ENCODE measurements around the gene IFNK. TPM values are rescaled to one million over a fixed set of nuclear protein-coding genes. Genes with fewer than 3 reads are reported as not detected.
A peak's percentile ranks its signal among the peaks of the same experiment; 100 is the strongest.

Gene IFNK
- total RNA-seq, 2 donors from 2014 or later = not detected

GRCh38 chr9:27519466-27520465 lies 4.3 kb upstream of the IFNK start:
- H3K27ac ChIP-seq = no peak overlapping the region
- intact Hi-C loops (cut with DNase I) = loop anchor here (10.0 kb wide), 1 partner anchor 105 kb away; no protein-coding TSS in a partner anchor
- no peak for TF ChIP-seq CTCF (IDR thresholded peaks at IDR 0.05)

GRCh38 chr9:27520986-27521385 lies 3.1 kb upstream of the IFNK start:
- intact Hi-C loops (cut with DNase I) = loop anchor here (10.0 kb wide), 1 partner anchor 106 kb away; no protein-coding TSS in a partner anchor
- H3K4me3 ChIP-seq = no peak overlapping the region
- no peak for DNase-seq
- no peak overlapping the region for H3K9ac ChIP-seq (ENCODE audit: low read depth in 2 of 2, low read length in 2 of 2)
- no peaks in the 10 kb centered on the region for H3K36me3 ChIP-seq
- no peaks in the 10 kb centered on the region for H3K27me3 ChIP-seq
- H3K9me3 ChIP-seq = no peaks in the 10 kb centered on the region
- no peaks in the 10 kb centered on the region for H3K4me1 ChIP-seq
- H3K27ac ChIP-seq = no peak overlapping the region
- no peak for TF ChIP-seq CTCF (IDR thresholded peaks at IDR 0.05)

More at GRCh38 chr9:27519466-27520465, 4.3 kb upstream of the IFNK start:
- no peak overlapping the region for H3K4me3 ChIP-seq
- H3K9me3 ChIP-seq = no peaks in the 10 kb centered on the region
- no peaks in the 10 kb centered on the region for H3K27me3 ChIP-seq
- no peaks in the 10 kb centered on the region for H3K4me1 ChIP-seq
- DNase-seq = no peak
- H3K9ac ChIP-seq (ENCODE audit: low read depth in 2 of 2, low read length in 2 of 2) = no peak overlapping the region
- H3K36me3 ChIP-seq = no peaks in the 10 kb centered on the region

GRCh38 chr9:27523141-27523540 lies 949 bp upstream of the IFNK start:
- intact Hi-C loops (cut with DNase I) = loop anchor here (10.0 kb wide), 1 partner anchor 108 kb away; no protein-coding TSS in a partner anchor
- no peak for TF ChIP-seq CTCF (IDR thresholded peaks at IDR 0.05)
- Histone ChIP-seq H3K4me3 (no peak overlapping the region), H3K9ac (ENCODE audit: low read depth in 2 of 2, low read length in 2 of 2) (no peak overlapping the region), H3K36me3 (no peaks in the 10 kb centered on the region), H3K4me1 (no peaks in the 10 kb centered on the region), H3K27ac (no peak overlapping the region), H3K27me3 (no peaks in the 10 kb centered on the region), H3K9me3 (no peaks in the 10 kb centered on the region)
- DNase-seq = no peak

- intact Hi-C loops (cut with DNase I) = loop anchor here (2.0 to 10.0 kb wide), 3 partner anchors 61 to 195 kb away; no protein-coding TSS in a partner anchor
- Histone ChIP-seq H3K4me3 (peak overlapping the region; percentile 79), H3K27ac (peak overlapping the region; percentile 96), H3K9me3 (no peaks in the 10 kb centered on the region), H3K9ac (ENCODE audit: low read depth in 2 of 2, low read length in 2 of 2) (peak overlapping the region; percentile 71 to 99), H3K4me1 (no peaks in the 10 kb centered on the region), H3K27me3 (no peaks in the 10 kb centered on the region), H3K36me3 (no peaks in the 10 kb centered on the region)
- TF ChIP-seq CTCF (IDR thresholded peaks at IDR 0.05) = no peak
- DNase-seq = no peak
Observed at GRCh38 chr9:27527702-27528075, 3.6 kb downstream of the IFNK start.

GRCh38 chr9:27528076-27528885 lies 4.2 kb downstream of the IFNK start:
- Histone ChIP-seq H3K36me3 (no peaks in the 10 kb centered on the region), H3K27ac (peak overlapping the region; percentile 96), H3K9ac (ENCODE audit: low read depth in 2 of 2, low read length in 2 of 2) (peak overlapping the region; percentile 71 to 99)

More at GRCh38 chr9:27528076-27528885, 4.2 kb downstream of the IFNK start:
- TF ChIP-seq CTCF (IDR thresholded peaks at IDR 0.05) = no peak
- Histone ChIP-seq H3K4me3 (peak overlapping the region; percentile 79), H3K9me3 (no peaks in the 10 kb centered on the region), H3K4me1 (no peaks in the 10 kb centered on the region), H3K27me3 (no peaks in the 10 kb centered on the region)
- intact Hi-C loops (cut with DNase I) = loop anchor here (2.0 to 10.0 kb wide), 3 partner anchors 61 to 196 kb away; no protein-coding TSS in a partner anchor
- DNase-seq = peak; percentile 92

Measured in colonic mucosa (tissue), 4 donors.